Measurements from ENCODE around the gene CFAP61.

Gene CFAP61

DNA sequence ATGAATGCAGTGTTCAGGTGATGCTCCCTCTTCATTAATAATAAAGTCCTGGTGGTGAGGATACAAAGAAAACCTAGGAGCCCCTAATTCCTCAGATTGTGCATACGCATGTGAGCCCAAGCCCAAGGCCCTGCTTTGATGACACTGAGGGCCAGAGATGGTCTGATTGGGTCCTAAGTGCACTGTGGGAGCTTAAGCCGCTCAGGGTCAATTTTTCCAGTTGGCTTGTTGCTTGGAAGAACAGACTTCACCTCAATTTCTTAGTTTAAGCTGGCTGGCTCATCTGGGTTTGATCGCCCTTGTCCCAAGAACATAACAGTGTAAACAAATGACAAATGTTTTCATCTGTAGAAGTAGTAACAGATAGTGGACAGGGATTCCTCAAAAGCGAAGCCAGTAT, 357.0 kb downstream of the CFAP61 start:
- DNase-seq = no peak

All from inflammatory macrophage treated with lipopolysaccharide for 4 hours (primary cell).